Osteocyte (in vitro differentiated cells): ENCODE data around the gene DLG2. TPM values are rescaled to one million over a fixed set of nuclear protein-coding genes. Genes with fewer than 3 reads are reported as not detected.

Experiments used
- DNase-seq: peaks from one replicate; pipeline ENCODE4 v3.0.0; 2021; ENCODE audit warnings: mixed read lengths; ENCODE audit not compliant: unreplicated experiment; ENCODE audit errors: extremely low spot score
- H3K27ac Mint-ChIP-seq: one replicate; pipeline ENCODE4 v1.8.0; 2021; ENCODE audit warnings: mild to moderate bottlenecking, mixed read lengths; ENCODE audit not compliant: unreplicated experiment
- H3K27me3 Mint-ChIP-seq: one replicate; pipeline ENCODE4 v1.8.0; 2021; ENCODE audit warnings: mixed read lengths; ENCODE audit not compliant: unreplicated experiment
- H3K36me3 Mint-ChIP-seq: one replicate; pipeline ENCODE4 v1.8.0; 2021; ENCODE audit warnings: mixed read lengths; ENCODE audit not compliant: unreplicated experiment
- H3K4me1 Mint-ChIP-seq: one replicate; pipeline ENCODE4 v1.8.0; 2021; ENCODE audit warnings: mixed read lengths; ENCODE audit not compliant: unreplicated experiment
- H3K4me3 Mint-ChIP-seq: one replicate; pipeline ENCODE4 v1.8.0; 2021; ENCODE audit warnings: mild to moderate bottlenecking, moderate library complexity, mixed read lengths; ENCODE audit not compliant: unreplicated experiment
- H3K9me3 Mint-ChIP-seq: one replicate; pipeline ENCODE4 v1.8.0; 2021; ENCODE audit warnings: mixed read lengths; ENCODE audit not compliant: unreplicated experiment
- CTCF ChIP-seq: fragments of 200-600 bp; sonication (generic); IDR thresholded peaks from 2 replicates; pipeline ENCODE4 v1.5.0; 2021; ENCODE audit warnings: antibody characterized with exemption, mild to moderate bottlenecking, moderate library complexity
- total RNA-seq: library from RNA; stranded (reverse); gene quantifications from 2 replicates; pipeline ENCODE4 v1.2.1, GENCODE V29; 2021

The DLG2 gene
- total RNA-seq, 1 donor from 2014 or later, result 2.1 TPM

DNA sequence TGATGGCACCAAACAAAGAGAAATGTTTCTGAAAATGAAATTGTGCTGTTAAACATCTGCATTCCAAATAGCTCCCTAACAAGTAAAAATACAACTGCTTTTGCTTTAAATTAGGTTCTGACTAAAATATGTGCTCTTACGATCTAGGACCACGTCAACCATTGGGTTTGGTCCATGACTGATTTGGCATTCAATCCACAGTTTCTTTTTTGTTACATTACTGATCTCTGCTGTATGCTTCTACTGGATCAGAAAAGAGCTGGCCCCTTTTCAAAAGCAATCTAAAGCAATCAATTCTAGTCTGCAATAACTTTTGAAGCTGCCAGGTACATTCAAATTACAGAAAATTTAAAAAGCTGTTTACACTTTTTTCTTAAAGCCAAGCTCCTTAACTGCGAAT lies 1293.9 kb downstream of the DLG2 start:
- H3K4me3 Mint-ChIP-seq, result no peak overlapping the region
- H3K27ac Mint-ChIP-seq, result no peak overlapping the region
- TF ChIP-seq CTCF, result no peak
- H3K4me1 Mint-ChIP-seq, result no peaks in the 10 kb centered on the region
- H3K27me3 Mint-ChIP-seq, result no peaks in the 10 kb centered on the region
- H3K9me3 Mint-ChIP-seq, result no peaks in the 10 kb centered on the region
- H3K36me3 Mint-ChIP-seq, result no peaks in the 10 kb centered on the region
- DNase-seq, result no peak

GRCh38 chr11:84322211-84322610 lies 1304.9 kb downstream of the DLG2 start:
- no peaks in the 10 kb centered on the region for H3K27me3 Mint-ChIP-seq
- no peaks in the 10 kb centered on the region for H3K4me1 Mint-ChIP-seq
- H3K36me3 Mint-ChIP-seq, result no peaks in the 10 kb centered on the region
- TF ChIP-seq CTCF, result no peak
- H3K27ac Mint-ChIP-seq, result no peak overlapping the region
- DNase-seq, result no peak
- no peaks in the 10 kb centered on the region for H3K9me3 Mint-ChIP-seq
- H3K4me3 Mint-ChIP-seq, result no peak overlapping the region

GRCh38 chr11:84319863-84320262 lies 1307.3 kb downstream of the DLG2 start:
- H3K9me3 Mint-ChIP-seq, result no peaks in the 10 kb centered on the region
- H3K4me3 Mint-ChIP-seq, result no peak overlapping the region
- no peak for DNase-seq
- H3K27ac Mint-ChIP-seq, result no peak overlapping the region
- no peak for TF ChIP-seq CTCF
- H3K4me1 Mint-ChIP-seq, result no peaks in the 10 kb centered on the region
- H3K27me3 Mint-ChIP-seq, result no peaks in the 10 kb centered on the region
- no peaks in the 10 kb centered on the region for H3K36me3 Mint-ChIP-seq

- Mint-ChIP-seq H3K4me3 (no peak overlapping the region), H3K9me3 (no peaks in the 10 kb centered on the region), H3K27me3 (no peaks in the 10 kb centered on the region), H3K27ac (no peak overlapping the region), H3K36me3 (no peaks in the 10 kb centered on the region), H3K4me1 (no peaks in the 10 kb centered on the region)
- TF ChIP-seq CTCF, result no peak
- no peak for DNase-seq
These were observed 1310.1 kb downstream of the DLG2 start for GRCh38 chr11:84316866-84317555.

- H3K9me3 Mint-ChIP-seq, result no peaks in the 10 kb centered on the region
- H3K27ac Mint-ChIP-seq, result no peak overlapping the region
- no peak overlapping the region for H3K4me3 Mint-ChIP-seq
- no peak for TF ChIP-seq CTCF
- H3K27me3 Mint-ChIP-seq, result no peaks in the 10 kb centered on the region
- H3K36me3 Mint-ChIP-seq, result no peaks in the 10 kb centered on the region
- H3K4me1 Mint-ChIP-seq, result no peaks in the 10 kb centered on the region
- no peak for DNase-seq
These were observed 1313.2 kb downstream of the DLG2 start for GRCh38 chr11:84313830-84314359.
